A549 (cell line): Measurements from ENCODE around the gene TIMP3.

Source experiments
- CBX2 ChIP-seq: fragments of 200-600 bp; sonication (generic); IDR thresholded peaks from 2 replicates; pipeline ENCODE4 v1.6.1; 2016; ENCODE audit warnings: low read depth, mild to moderate bottlenecking, borderline replicate concordance
- CEBPB ChIP-seq, 2 experiments: fragments of >200 bp in 1 of 2; sonication (Bioruptor Twin) in 1 of 2; formaldehyde crosslinking in 1 of 2; IDR thresholded peaks; 2 replicates each; pipeline ENCODE4 v1.6.1; 2012 to 2016
- ESRRA ChIP-seq: fragments of 150-350 bp; IDR thresholded peaks from 2 replicates; pipeline ENCODE4 v1.6.1; 2014; ENCODE audit warnings: mild to moderate bottlenecking, low read length, borderline replicate concordance
- MAX ChIP-seq: IDR thresholded peaks from 2 replicates; pipeline ENCODE4 v1.6.1; 2012
- MYC ChIP-seq: IDR thresholded peaks from 2 replicates; pipeline ENCODE4 v1.6.1; 2012; ENCODE audit warnings: mild to moderate bottlenecking, inconsistent platforms, low read length, improper control_type of control experiment, borderline replicate concordance
- PBX3 ChIP-seq: IDR thresholded peaks from 2 replicates; pipeline ENCODE4 v1.6.1; 2012
- POLR2A ChIP-seq: IDR thresholded peaks from 2 replicates; pipeline ENCODE4 v1.6.1; 2012; ENCODE audit warnings: mild to moderate bottlenecking, low read length
- RARB ChIP-seq: fragments of 250-450 bp; sonication (Bioruptor Pico); IDR thresholded peaks from 2 replicates; pipeline ENCODE4 v1.8.0; 2021; ENCODE audit warnings: mild to moderate bottlenecking, moderate library complexity
- REST ChIP-seq: fragments of 200-600 bp; sonication (generic); IDR thresholded peaks from 2 replicates; pipeline ENCODE4 v1.6.1; 2016; ENCODE audit warnings: antibody characterized with exemption, mild to moderate bottlenecking, moderate library complexity
- TF ChIP-seq, protein P1 (sequence below): fragments of >200 bp; sonication (Bioruptor Twin); formaldehyde crosslinking; IDR thresholded peaks from 3 replicates; pipeline ENCODE4 v1.5.1; 2016
- TF ChIP-seq, protein P2 (sequence below): IDR thresholded peaks from 2 replicates; pipeline ENCODE4 v1.6.1; 2012; ENCODE audit warnings: low read depth, borderline replicate concordance

GRCh38 chr22:32858121-32858703, 56.7 kb downstream of the TIMP3 start:
- no peak for TF ChIP-seq CEBPB (IDR thresholded peaks at IDR 0.05)
- TF ChIP-seq, protein P1, sequence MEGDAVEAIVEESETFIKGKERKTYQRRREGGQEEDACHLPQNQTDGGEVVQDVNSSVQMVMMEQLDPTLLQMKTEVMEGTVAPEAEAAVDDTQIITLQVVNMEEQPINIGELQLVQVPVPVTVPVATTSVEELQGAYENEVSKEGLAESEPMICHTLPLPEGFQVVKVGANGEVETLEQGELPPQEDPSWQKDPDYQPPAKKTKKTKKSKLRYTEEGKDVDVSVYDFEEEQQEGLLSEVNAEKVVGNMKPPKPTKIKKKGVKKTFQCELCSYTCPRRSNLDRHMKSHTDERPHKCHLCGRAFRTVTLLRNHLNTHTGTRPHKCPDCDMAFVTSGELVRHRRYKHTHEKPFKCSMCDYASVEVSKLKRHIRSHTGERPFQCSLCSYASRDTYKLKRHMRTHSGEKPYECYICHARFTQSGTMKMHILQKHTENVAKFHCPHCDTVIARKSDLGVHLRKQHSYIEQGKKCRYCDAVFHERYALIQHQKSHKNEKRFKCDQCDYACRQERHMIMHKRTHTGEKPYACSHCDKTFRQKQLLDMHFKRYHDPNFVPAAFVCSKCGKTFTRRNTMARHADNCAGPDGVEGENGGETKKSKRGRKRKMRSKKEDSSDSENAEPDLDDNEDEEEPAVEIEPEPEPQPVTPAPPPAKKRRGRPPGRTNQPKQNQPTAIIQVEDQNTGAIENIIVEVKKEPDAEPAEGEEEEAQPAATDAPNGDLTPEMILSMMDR = no peak
- TF ChIP-seq REST = no peak
- TF ChIP-seq MYC = no peak
- TF ChIP-seq PBX3 = no peak
- no peak for TF ChIP-seq POLR2A
- TF ChIP-seq, protein P2, sequence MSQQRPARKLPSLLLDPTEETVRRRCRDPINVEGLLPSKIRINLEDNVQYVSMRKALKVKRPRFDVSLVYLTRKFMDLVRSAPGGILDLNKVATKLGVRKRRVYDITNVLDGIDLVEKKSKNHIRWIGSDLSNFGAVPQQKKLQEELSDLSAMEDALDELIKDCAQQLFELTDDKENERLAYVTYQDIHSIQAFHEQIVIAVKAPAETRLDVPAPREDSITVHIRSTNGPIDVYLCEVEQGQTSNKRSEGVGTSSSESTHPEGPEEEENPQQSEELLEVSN = no peak
- no peak for TF ChIP-seq MAX
- TF ChIP-seq RARB (CRISPR knock-in tag) = no peak
- no peak for TF ChIP-seq CBX2
- no peak for TF ChIP-seq ESRRA
